Epithelial cell of esophagus (primary cell): ENCODE data around the gene SRP14.

Experiments
- DNase-seq: peaks from one replicate; pipeline ENCODE4 v3.0.0; 2010; ENCODE audit warnings: low read depth
- H3K4me3 ChIP-seq: 2 replicates; pipeline ENCODE4 v1.5.1; 2011; ENCODE audit warnings: mild to moderate bottlenecking, low read length, control low read depth
- TF ChIP-seq, protein P1 (sequence below): IDR thresholded peaks from 2 replicates; pipeline ENCODE4 v1.5.1; 2011; ENCODE audit warnings: low read depth, mild to moderate bottlenecking, low read length, control low read depth, inconsistent platforms; ENCODE audit not compliant: insufficient read depth; ENCODE audit errors: missing control alignments

SRP14 gene

DNA sequence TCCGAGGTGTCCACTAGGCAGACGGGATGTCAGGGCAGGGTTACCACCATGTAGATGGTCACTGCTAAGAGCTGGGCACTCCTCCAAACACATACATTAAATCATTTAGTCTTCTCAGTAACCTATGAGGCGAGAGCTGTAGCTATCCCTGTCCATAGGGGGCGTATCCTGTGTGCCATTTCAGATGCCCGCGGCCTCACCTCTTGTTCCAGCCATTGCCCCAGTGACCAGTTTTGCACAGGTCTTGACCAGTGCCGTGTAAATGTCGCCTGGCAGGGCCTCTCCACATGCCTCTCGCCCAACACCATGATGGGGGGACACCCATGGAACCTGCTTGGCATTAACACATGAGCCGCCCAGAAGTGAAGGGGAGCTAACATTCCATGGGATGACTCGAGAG lies 20.8 kb upstream of the SRP14 start:
- no peak for DNase-seq
- H3K4me3 ChIP-seq, result no peak overlapping the region
- TF ChIP-seq, protein P1, sequence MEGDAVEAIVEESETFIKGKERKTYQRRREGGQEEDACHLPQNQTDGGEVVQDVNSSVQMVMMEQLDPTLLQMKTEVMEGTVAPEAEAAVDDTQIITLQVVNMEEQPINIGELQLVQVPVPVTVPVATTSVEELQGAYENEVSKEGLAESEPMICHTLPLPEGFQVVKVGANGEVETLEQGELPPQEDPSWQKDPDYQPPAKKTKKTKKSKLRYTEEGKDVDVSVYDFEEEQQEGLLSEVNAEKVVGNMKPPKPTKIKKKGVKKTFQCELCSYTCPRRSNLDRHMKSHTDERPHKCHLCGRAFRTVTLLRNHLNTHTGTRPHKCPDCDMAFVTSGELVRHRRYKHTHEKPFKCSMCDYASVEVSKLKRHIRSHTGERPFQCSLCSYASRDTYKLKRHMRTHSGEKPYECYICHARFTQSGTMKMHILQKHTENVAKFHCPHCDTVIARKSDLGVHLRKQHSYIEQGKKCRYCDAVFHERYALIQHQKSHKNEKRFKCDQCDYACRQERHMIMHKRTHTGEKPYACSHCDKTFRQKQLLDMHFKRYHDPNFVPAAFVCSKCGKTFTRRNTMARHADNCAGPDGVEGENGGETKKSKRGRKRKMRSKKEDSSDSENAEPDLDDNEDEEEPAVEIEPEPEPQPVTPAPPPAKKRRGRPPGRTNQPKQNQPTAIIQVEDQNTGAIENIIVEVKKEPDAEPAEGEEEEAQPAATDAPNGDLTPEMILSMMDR, result no peak

DNA sequence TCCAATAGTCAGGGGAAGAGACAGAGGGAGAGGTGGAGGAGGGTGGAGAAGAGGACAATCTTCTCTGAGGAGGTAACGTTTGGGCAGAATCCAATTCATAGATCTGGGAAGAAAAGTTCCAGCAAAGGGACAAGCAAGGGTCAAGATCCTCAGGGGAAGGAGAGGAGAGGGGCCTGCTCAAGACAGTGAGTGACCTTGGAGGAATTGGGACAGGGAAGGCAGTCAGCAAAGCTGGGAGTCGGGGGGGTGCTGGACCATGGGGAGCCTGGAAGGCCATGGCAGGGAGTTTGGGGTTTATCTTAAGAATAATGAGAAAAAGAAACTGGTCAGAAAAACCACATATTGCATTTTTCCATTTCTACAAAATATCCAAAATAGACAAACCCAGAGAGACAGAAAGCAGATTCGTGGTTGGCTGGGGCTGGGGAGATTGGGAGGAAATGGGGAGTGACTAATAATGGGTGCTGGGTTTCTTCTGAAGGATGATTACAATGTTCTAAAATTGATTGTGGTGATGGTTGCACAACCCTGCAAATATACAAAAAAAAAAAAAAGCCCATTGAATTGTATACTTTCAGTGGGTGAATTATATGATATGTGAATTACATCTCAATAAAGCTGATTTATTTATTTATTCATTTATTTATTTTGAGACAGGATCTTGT lies 19.6 kb upstream of the SRP14 start:
- no peak overlapping the region for H3K4me3 ChIP-seq
- TF ChIP-seq, protein P1, result no peak
- DNase-seq, result peak; percentile 44

DNA sequence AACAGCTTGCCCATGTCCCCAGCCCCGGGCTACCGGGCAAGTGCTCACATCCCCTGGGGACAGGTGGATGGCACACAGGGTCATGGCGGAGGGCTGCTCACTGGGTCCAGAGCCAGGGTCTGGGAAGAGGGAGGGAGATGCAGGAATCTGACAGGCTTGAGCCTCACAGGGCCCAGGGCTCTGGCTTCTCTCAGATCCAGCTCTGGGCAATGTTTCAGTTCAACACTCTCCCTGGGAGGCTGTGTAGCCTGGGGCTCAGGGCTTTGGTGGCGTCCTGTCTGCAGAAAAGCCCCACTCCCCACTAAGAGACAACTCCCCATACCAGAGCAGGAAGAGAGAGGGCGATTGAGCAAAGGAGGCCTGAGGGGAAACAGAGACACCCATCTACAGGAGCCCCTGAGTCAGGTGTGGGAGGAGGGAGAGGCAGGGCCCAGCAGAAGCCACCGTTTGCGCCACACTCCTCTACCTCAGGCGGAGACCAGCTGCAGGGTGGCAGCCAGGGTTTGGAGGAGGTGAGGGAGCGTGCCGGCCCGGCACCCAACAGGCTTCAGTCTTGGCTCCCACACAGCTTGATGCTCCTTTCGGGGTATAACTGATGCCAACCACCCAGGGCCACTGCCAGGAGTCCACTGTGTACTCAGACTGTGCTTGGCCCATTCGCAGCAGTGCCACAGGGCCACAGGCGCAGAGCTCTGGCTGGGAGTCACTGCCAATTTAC lies 16.8 kb upstream of the SRP14 start:
- peak; percentile 67 for DNase-seq
- no peak overlapping the region for H3K4me3 ChIP-seq
- TF ChIP-seq, protein P1, result no peak

DNA sequence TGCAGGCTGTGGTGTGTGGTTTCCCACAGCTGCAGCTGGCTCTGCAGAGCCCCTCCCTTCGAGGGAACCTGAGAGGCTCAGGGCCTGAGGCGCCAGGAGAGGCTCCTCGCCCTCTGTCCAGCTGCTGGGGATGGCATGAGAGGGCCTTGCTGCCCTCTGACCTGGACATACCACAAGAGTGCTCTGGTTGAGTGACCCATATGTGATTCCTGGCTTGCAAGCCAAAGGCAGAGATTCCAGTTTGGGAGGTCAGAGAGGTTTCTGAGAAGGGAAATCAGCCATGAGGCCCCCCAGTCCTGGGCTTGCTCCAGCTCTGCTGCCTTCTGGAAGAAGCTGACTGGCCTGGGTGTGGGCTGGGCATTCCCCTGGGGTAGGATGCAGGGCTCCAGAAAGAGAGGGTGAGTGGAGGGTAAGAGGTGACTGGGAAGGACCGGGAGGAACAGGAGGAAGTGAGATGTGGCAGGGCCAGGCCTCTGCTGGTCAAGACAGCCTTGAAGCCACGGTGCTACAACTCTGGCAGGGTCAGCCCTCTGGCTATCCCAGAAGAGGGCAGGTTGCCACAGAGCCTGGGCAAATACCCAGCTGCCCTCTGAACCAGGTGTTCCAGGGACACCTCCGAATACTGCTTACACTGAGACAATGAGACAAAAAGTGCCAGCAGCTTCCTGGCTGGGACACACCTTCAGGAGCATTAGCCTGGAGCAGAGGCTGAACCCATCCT lies 16.0 kb upstream of the SRP14 start:
- DNase-seq, result no peak
- TF ChIP-seq, protein P1, result no peak
- H3K4me3 ChIP-seq, result no peak overlapping the region

DNA sequence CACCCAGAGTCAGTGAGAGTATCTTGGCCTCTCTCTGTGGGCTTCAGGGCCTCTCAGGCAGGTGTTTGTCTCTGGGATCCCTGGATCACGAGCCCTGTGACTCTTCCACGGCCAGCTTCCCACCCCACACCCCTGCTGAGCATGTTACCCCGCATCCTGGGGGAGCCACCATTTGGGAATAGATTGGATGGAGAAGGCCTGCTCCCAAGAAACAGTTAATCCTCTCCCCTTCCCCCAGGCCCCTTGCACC lies 15.5 kb upstream of the SRP14 start:
- TF ChIP-seq, protein P1, result no peak
- H3K4me3 ChIP-seq, result no peak overlapping the region
- no peak for DNase-seq

DNA sequence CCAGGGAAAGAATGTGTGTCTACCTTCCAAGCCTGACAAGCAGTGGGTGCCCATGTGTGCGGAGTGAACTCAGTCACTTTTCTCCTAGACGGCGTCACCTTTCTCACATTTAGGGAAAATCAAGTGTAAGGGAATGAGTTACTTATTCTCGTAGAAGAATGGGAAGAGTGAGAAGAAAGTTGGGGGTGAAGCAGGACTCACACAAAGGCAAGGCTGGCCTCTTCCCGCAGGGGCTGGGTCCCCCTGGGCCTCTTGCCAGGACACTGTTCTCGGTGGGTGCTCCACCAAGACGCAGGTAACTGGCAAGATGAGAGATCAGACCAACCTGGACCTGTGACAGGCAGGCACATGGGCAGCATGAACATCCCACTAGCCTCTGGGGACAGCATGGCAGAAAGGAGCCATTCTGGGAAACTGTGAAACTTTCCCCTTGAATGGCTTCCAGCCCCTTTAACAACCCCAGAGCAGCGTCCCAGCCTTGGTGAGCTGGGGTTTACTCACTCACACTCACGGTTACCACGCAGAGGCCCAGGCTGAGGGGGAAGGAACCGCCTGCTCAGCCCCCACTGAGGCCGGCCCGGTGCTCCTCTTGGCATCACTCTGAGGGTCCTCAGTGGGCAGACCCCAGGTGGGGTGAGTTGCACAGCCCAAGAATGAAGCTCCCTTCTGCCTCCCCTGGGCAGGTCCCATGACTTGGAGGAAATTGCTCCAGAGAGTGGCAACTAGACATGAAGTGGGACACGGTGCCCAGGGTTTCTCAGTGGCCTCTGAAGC lies 15.0 kb upstream of the SRP14 start:
- DNase-seq, result no peak
- TF ChIP-seq, protein P1, result no peak

More for the DNA sequence above, 15.0 kb upstream of the SRP14 start:
- H3K4me3 ChIP-seq, result no peak overlapping the region
